GM12892 (cell line): ENCODE measurements around the gene MDM1.

ENCODE experiments used
- POLR2A ChIP-seq: IDR thresholded peaks from 2 replicates; pipeline ENCODE4 v1.6.1; 2011; ENCODE audit warnings: low read depth, low read length, control low read depth
- POLR2AphosphoS5 ChIP-seq: IDR thresholded peaks from 2 replicates; pipeline ENCODE4 v1.6.1; 2011; ENCODE audit warnings: low read depth, low read length, control low read depth

GRCh38 chr12:68375756-68376695 lies 43.9 kb upstream of the MDM1 start:
- no peak for TF ChIP-seq POLR2A
- TF ChIP-seq POLR2AphosphoS5, result no peak
